SW480 (cell line): Measurements from ENCODE around the gene SPNS3.

Source experiments
- DNase-seq: peaks from one replicate; pipeline ENCODE4 v3.0.0-alpha.2; 2016; ENCODE audit warnings: low spot score

SPNS3 gene

DNA sequence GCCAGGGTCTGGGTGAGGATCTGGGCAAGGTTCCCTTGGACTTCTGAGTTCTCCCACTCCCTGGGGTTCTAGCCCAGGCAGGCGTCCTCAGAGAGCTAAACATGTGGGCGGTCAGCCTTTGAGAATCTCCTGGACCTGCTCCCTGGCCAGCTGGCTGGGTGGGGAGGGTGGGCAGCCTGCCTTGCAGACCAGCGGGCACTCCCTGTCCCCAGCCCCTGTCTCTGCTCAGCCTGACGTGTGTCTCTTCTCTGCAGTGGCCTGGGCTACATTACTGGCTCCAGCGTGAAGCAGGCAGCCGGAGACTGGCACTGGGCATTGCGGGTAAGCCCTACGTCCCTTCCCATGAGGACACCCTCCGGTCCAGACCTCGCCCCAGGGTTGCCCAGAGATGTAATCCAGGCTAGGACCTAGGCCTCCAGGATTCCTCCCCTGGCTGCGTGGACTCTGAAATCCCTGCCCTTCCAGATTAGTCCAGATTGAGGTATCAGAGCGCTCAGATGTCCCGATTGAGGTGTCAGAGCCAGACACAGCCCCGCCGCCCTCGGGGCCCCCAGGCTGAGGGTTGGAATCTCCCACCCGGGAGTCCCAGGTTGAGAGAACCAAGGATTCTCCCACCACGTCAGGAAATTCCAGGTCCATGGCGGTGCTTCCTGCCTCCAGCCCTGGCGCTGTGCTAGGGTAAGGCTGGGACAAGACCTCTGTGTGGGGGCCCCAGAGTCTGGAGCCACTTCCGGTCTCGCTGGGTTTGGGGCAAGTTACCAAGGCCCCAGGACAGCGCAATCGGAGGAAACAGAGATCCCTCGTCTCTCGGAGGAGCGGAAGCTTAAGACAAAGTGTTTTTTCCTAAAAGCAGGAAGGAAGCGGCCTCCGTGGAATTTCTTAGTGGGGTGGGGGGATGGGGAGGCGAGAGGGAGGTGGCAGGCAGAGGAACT lies 97.3 kb downstream of the SPNS3 start:
- no peak for DNase-seq

DNA sequence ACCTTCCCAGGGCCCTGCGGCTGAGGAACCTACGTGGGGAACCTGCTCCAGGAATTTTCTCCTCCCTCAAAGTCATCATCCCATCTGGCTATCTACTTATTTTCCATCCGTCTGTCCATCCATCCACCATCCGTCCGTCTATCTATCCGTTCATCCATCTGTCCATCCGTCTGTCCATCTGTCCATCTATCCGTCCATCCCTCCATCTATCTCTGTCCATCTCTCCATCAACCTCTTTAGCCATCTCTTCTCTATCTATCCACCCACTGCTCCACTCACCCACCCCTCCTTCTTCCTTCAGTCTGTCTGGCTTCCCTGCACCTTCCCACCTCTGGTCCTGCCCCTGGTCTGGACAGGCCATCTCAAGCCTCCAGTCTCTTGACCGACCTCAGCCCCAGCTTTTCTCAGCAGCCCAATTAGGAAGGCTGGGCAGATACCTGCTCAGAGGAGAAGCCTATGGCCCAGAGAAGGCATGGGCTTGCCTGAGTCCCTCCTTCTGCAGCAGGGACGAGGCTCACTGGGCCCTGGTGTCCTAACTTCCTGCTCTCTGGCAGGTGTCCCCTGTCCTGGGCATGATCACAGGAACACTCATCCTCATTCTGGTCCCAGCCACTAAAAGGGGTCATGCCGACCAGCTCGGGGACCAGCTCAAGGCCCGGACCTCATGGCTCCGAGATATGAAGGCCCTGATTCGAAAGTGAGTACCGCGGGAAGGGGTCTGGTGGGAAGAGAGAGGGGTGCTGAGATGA lies 98.4 kb downstream of the SPNS3 start:
- DNase-seq = no peak

- no peak for DNase-seq
These were observed 99.3 kb downstream of the SPNS3 start for GRCh38 chr17:4532860-4533522.

GRCh38 chr17:4533523-4534504 lies 100.1 kb downstream of the SPNS3 start:
- peak; percentile 70 for DNase-seq

GRCh38 chr17:4534515-4534914 lies 100.8 kb downstream of the SPNS3 start:
- no peak for DNase-seq

- DNase-seq = no peak
These were observed 101.4 kb downstream of the SPNS3 start for GRCh38 chr17:4534928-4535666.

DNA sequence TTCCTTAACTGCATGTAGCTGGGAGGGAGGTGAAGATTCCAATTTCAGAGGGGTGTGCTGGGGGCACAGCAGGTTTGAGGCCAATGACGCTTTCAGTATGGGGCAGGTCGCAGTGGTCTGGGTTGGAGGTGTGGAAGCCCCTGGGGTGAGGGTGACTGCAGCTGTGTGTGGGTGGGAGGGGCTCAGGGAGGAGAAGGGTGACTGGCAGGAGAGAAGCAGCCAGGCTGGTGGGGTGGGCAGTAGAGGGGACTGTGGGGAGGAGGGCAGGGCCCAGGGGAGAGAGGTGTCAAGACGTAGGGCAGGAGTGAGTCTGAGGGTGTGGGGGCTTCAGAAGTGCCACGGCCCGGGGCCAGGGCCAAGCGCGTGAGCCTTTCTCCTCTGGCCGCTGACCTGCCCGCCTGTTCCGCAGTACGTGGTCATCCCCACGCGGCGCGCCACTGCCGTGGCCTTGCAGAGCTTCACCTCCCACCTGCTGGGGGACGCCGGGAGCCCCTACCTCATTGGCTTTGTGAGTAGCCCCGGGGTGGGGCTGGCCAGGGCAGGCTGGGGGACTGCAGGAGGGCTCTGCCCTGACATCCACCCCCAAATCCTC lies 102.0 kb downstream of the SPNS3 start:
- DNase-seq = no peak

GRCh38 chr17:4536259-4536741 lies 102.6 kb downstream of the SPNS3 start:
- no peak for DNase-seq

DNA sequence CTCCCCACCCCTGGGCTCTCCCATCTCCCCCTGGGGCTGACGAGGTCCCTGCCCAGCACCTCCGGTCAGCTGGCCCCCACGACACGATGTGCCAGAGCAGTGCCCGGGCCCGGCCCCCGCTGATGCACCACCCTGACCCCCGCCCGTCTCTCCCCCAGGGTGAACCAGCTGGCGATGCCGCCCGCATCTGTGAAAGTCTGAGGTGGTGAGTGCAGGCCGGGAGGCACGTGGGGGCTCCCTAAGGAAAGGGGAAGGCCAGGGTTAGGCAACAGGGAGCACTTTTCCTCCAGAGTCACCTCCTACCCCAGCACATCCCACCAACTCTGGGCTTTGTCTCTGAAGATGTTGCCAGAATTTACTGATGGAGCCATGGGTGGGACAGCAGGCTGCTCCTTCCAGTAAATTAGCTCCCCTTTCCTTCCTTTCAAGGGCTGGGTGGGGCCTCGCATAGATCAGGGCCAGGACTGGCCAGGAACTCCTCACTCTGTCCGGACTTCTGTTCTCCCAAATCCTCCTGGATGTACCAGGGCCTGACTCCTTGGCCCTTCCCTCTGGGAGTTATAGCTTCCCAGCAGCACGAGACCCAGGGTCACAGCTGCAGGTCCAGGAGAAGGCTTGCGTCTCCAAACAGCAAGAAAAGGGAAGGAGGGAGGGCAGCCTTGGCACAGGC lies 103.1 kb downstream of the SPNS3 start:
- DNase-seq = no peak
